HepG2 (cell line): ENCODE measurements around the gene ADAMTS2. TPM values are rescaled to one million over a fixed set of nuclear protein-coding genes. Genes with fewer than 3 reads are reported as not detected.

Experiments used
- ATAC-seq: fragments of 200-7000 bp; cut with Tn5 transposase; 3 replicates; pipeline ENCODE4 v1.9.1; 2020; ENCODE audit warnings: mild to moderate bottlenecking, moderate library complexity
- BruUV-seq: library from RNA; stranded (reverse); fragments of 400-500 nt; replicated peaks from 2 replicates; lab custom pipeline; 2021; lab: Mats Ljungman, UMichigan
- CTCF ChIA-PET: fragments of 300-600 bp; formaldehyde crosslinking; extraction: SDS; loops from one replicate; lab custom pipeline; 2021; ENCODE audit warnings: low total read pairs, inconsistent platforms, low intra/inter-chr PET ratio; lab: Yijun Ruan, JAX
- POLR2A ChIA-PET: fragments of 350-600 bp; sonication (Branson Sonifier 250); formaldehyde crosslinking; loops from one replicate; lab custom pipeline; 2020; ENCODE audit warnings: antibody characterized with exemption, inconsistent platforms; lab: Yijun Ruan, JAX
- DNase-seq: peaks from one replicate; pipeline ENCODE4 v3.0.0-alpha.2; 2015; ENCODE audit warnings: low spot score
- FAIRE-seq: peaks from 3 replicates; lab custom pipeline; 2011; peaks lifted over from hg19 to GRCh38; lab: Jason Lieb, UNC
- H2AFZ ChIP-seq: one replicate; pipeline ENCODE4 v1.6.1; 2011; ENCODE audit warnings: low read length, inconsistent platforms
- H3K27ac ChIP-seq: fragments of 300-600 bp; 3 replicates; pipeline ENCODE4 v1.8.0; 2011; ENCODE audit warnings: mixed run types, mild to moderate bottlenecking, mixed read lengths, low read length, inconsistent platforms; ENCODE audit not compliant: insufficient read depth; ENCODE audit errors: extremely low read length
- H3K27me3 ChIP-seq, 2 experiments: fragments of 200-600 bp in 1 of 2; 2 replicates in 1 of 2; 3 replicates in 1 of 2; pipeline versions ENCODE4 v1.6.0 to v1.8.0; 2011; ENCODE audit warnings: low read length in 2 of 2, mild to moderate bottlenecking in 2 of 2, moderate library complexity in 2 of 2, inconsistent platforms in 1 of 2; ENCODE audit not compliant: insufficient read depth in 2 of 2, control insufficient read depth in 1 of 2
- H3K36me3 ChIP-seq, 2 experiments: fragments of 200-600 bp in 1 of 2; replicated peaks in 1 of 2; 2 replicates in 1 of 2; 3 replicates in 1 of 2; pipeline versions ENCODE4 v1.5.1 to v1.8.0; 2011; ENCODE audit warnings: low read length in 2 of 2, inconsistent platforms in 1 of 2; ENCODE audit not compliant: insufficient read depth in 2 of 2, control insufficient read depth in 1 of 2
- H3K4me1 ChIP-seq: 2 replicates; pipeline ENCODE4 v1.5.1; 2012; ENCODE audit warnings: low read length, inconsistent platforms; ENCODE audit not compliant: insufficient read depth
- H3K4me2 ChIP-seq: 2 replicates; pipeline ENCODE4 v1.6.0; 2011; ENCODE audit warnings: low read depth, low read length, inconsistent platforms
- H3K4me3 ChIP-seq, 3 experiments: fragments of 200-600 bp in 1 of 3; sonication (generic), shearing (Covaris generic) in 1 of 3; replicated peaks in 1 of 3; 2 replicates each; pipeline ENCODE4 v1.5.1; 2011 to 2016; ENCODE audit warnings: low read length in 3 of 3, inconsistent platforms in 2 of 3, low read depth in 2 of 3, mild to moderate bottlenecking in 2 of 3, control low read depth in 1 of 3, mixed read lengths in 1 of 3; ENCODE audit not compliant: insufficient read depth in 1 of 3
- H3K79me2 ChIP-seq: one replicate; pipeline ENCODE4 v1.6.1; 2011; ENCODE audit warnings: low read length, inconsistent platforms; ENCODE audit not compliant: insufficient read depth
- H3K9ac ChIP-seq: 2 replicates; pipeline ENCODE4 v1.6.0; 2011; ENCODE audit warnings: mild to moderate bottlenecking, low read depth, low read length, inconsistent platforms; ENCODE audit not compliant: insufficient read depth
- H3K9me3 ChIP-seq: 2 replicates; pipeline ENCODE4 v1.5.1; 2012; ENCODE audit warnings: mild to moderate bottlenecking, low read length
- H4K20me1 ChIP-seq: 2 replicates; pipeline ENCODE4 v1.6.0; 2011; ENCODE audit warnings: inconsistent platforms, mild to moderate bottlenecking, low read length, moderate library complexity; ENCODE audit not compliant: insufficient read depth
- BCLAF1 ChIP-seq: fragments of 450-650 bp; IDR thresholded peaks from 2 replicates; pipeline ENCODE4 v1.6.1; 2017; ENCODE audit warnings: mild to moderate bottlenecking
- CBX1 ChIP-seq: IDR thresholded peaks from one replicate; pipeline ENCODE4 v1.6.1; 2016; ENCODE audit warnings: antibody characterized with exemption, low read depth
- EZH2 ChIP-seq: conservative IDR thresholded peaks from 2 replicates; pipeline ENCODE4 v1.6.1; 2012; ENCODE audit warnings: mild to moderate bottlenecking, low read depth, low read length, moderate library complexity
- FUBP1 ChIP-seq: sonication (generic); formaldehyde crosslinking; IDR thresholded peaks from 2 replicates; pipeline ENCODE4 v1.5.1; 2020; ENCODE audit warnings: missing genetic modification reagents, mild to moderate bottlenecking, borderline replicate concordance
- GATAD1 ChIP-seq: IDR thresholded peaks from 2 replicates; pipeline ENCODE4 v1.6.1; 2016; ENCODE audit warnings: missing genetic modification reagents, missing compliant biosample characterization
- JUND ChIP-seq: sonication (generic); formaldehyde crosslinking; IDR thresholded peaks from 2 replicates; pipeline ENCODE4 v1.8.0; 2022; ENCODE audit warnings: mild to moderate bottlenecking, missing genetic modification reagents
- KLF11 ChIP-seq: IDR thresholded peaks from 2 replicates; pipeline ENCODE4 v1.6.1; 2016; ENCODE audit warnings: missing compliant biosample characterization
- NKX3-1 ChIP-seq: sonication (generic); formaldehyde crosslinking; IDR thresholded peaks from 2 replicates; pipeline ENCODE4 v1.5.0; 2020; ENCODE audit warnings: missing genetic modification reagents
- NR2F2 ChIP-seq: IDR thresholded peaks from 2 replicates; pipeline ENCODE4 v1.6.1; 2012; ENCODE audit warnings: low read depth, inconsistent platforms, borderline replicate concordance
- RELA ChIP-seq: sonication (generic); formaldehyde crosslinking; IDR thresholded peaks from 2 replicates; pipeline ENCODE4 v1.4.0; 2020; ENCODE audit warnings: missing genetic modification reagents
- SMAD1 ChIP-seq: sonication (generic); formaldehyde crosslinking; IDR thresholded peaks from 2 replicates; pipeline ENCODE4 v1.4.0; 2020; ENCODE audit warnings: missing genetic modification reagents, low read depth, mild to moderate bottlenecking, borderline replicate concordance
- ZNF18 ChIP-seq: sonication (generic); formaldehyde crosslinking; IDR thresholded peaks from 2 replicates; pipeline ENCODE4 v1.8.0; 2022; ENCODE audit warnings: mild to moderate bottlenecking, missing genetic modification reagents; ENCODE audit not compliant: insufficient replicate concordance
- ZNF530 ChIP-seq: sonication (generic); formaldehyde crosslinking; IDR thresholded peaks from 2 replicates; pipeline ENCODE4 v1.5.0; 2020; ENCODE audit warnings: low read depth, mild to moderate bottlenecking, missing genetic modification reagents
- ZNF639 ChIP-seq: conservative IDR thresholded peaks from 2 replicates; pipeline ENCODE4 v1.6.1; 2018; ENCODE audit warnings: missing genetic modification reagents
- ZNF766 ChIP-seq: sonication (generic); formaldehyde crosslinking; IDR thresholded peaks from 2 replicates; pipeline ENCODE4 v1.5.0; 2020; ENCODE audit warnings: missing genetic modification reagents, borderline replicate concordance
- WGBS: methylation state at CpG from one replicate; pipeline ENCODE4 v1.1.6; 2017; ENCODE audit warnings: low lambda C conversion rate; 5-methylcytosine and 5-hydroxymethylcytosine counted together
- in situ Hi-C: cut with HindIII; loops from 2 replicates; pipeline ENCODE4 v1.10.0; 2017; ENCODE audit warnings: low pct_unique_long_range_greater_than_20kb; ENCODE audit not compliant: extremely low pct_ligation_motif_present
- intact Hi-C: fragments of 100-400 bp; cut with micrococcal nuclease; formaldehyde crosslinking; loops from one replicate; pipeline ENCODE4 v1.10.0; 2022; ENCODE audit not compliant: unreplicated experiment
- polyA plus RNA-seq, 8 experiments: library from polyadenylated mRNA; depleted of rRNA in 3 of 8; stranded (reverse) in 7 of 8; unstranded in 1 of 8; fragments of >200 nt; fragmentation: Illumina TruSeq in 4 of 8; extraction: Trizol in 4 of 8; gene quantifications; 2 replicates each; pipeline versions ENCODE4 v1.2.1 to v1.2.3, GENCODE V29; 2011 to 2016; ENCODE audit warnings: low read depth in 4 of 8, missing spikeins in 1 of 8, mixed read lengths in 1 of 8; ENCODE audit not compliant: insufficient read depth in 1 of 8
- total RNA-seq, 5 experiments: library from RNA; depleted of rRNA; stranded (reverse); fragments of >200 nt; fragmentation: Illumina TruSeq; extraction: Trizol; gene quantifications; 2 replicates each; pipeline ENCODE4 v1.2.3, GENCODE V29; 2016; ENCODE audit warnings: low read depth in 1 of 5

The ADAMTS2 gene
- total and polyA plus RNA-seq, 2 of the 13 experiments (the other 11 are each of a cell fraction or from before 2014, with no cell fraction given), result 0.24 to 3.5 TPM

- no peak for TF ChIP-seq CBX1
- TF ChIP-seq NKX3-1 (CRISPR knock-in tag), result no peak
- TF ChIP-seq EZH2, result no peak
- no peak for TF ChIP-seq FUBP1 (CRISPR knock-in tag)
- TF ChIP-seq ZNF530, result no peak
- TF ChIP-seq KLF11, result no peak
- no peak for TF ChIP-seq SMAD1 (CRISPR knock-in tag)
- no peak for TF ChIP-seq RELA (CRISPR knock-in tag)
- no peak for TF ChIP-seq BCLAF1
Measured at GRCh38 chr5:179241175-179241574, 104.1 kb downstream of the ADAMTS2 start (continued).

GRCh38 chr5:179240561-179240960 is 104.7 kb downstream of the ADAMTS2 start:
- Histone ChIP-seq H3K27me3 (peaks cover 0 to 4% of the 10 kb centered on the region in 2 experiments; a peak in 2 of 5 replicates), H3K4me3 (no peak overlapping the region), H3K9ac (no peak overlapping the region), H3K4me2 (no peak overlapping the region), H3K79me2 (no peaks in the 10 kb centered on the region), H3K4me1 (0 out of 2 replicates have a peak, but pooled peaks cover 9% of the 10 kb centered on the region), H3K9me3 (no peaks in the 10 kb centered on the region), H3K36me3 (no peaks in the 10 kb centered on the region), H2AFZ (no peak overlapping the region), H3K27ac (no peak overlapping the region), H4K20me1 (no peaks in the 10 kb centered on the region)
- intact Hi-C loops (no loop called here), in situ Hi-C loops (no loop called here)
- FAIRE-seq (no peak), DNase-seq (no peak), ATAC-seq (no peak)
- no TSS peak for BruUV-seq
- WGBS, result 69% methylated on average over 14 of the region's 14 CpGs
- CTCF ChIA-PET, result no interaction called here
- POLR2A ChIA-PET, result no interaction called here
- TF ChIP-seq ZNF18 (CRISPR knock-in tag) (no peak), GATAD1 (CRISPR knock-in tag) (no peak), ZNF766 (CRISPR knock-in tag) (no peak), JUND (CRISPR knock-in tag) (no peak), NR2F2 (no peak), ZNF639 (CRISPR knock-in tag) (no peak)
